Tibial artery (tissue), 4 donors: Measurements from ENCODE around the gene FGF13.

Source experiments
- DNase-seq, 2 donors: peaks; one replicate each; pipeline ENCODE4 v3.0.0-alpha.2; 2019
- H3K27ac ChIP-seq, 2 donors: fragments of 200-600 bp; sonication (generic) in 1 of 2; 1 replicate in 1 of 2; 2 replicates in 1 of 2; pipeline ENCODE4 v1.5.1; 2018 to 2019; ENCODE audit warnings: mild to moderate bottlenecking in 1 of 2
- H3K27me3 ChIP-seq, 2 donors: fragments of 200-600 bp; sonication (generic) in 1 of 2; one replicate each; pipeline versions ENCODE4 v1.5.1 to v1.6.0; 2016 to 2019
- H3K36me3 ChIP-seq, 3 donors: fragments of 200-600 bp; sonication (generic) in 2 of 3; one replicate each; pipeline ENCODE4 v1.5.1; 2016 to 2019; ENCODE audit warnings: mild to moderate bottlenecking in 2 of 3
- H3K4me1 ChIP-seq, 4 donors: fragments of 200-600 bp; sonication (generic) in 2 of 4; 1 replicate in 3 of 4; 2 replicates in 1 of 4; pipeline ENCODE4 v1.5.1; 2016 to 2019
- H3K4me3 ChIP-seq, 2 donors: fragments of 200-600 bp; sonication (generic) in 1 of 2; 1 replicate in 1 of 2; 2 replicates in 1 of 2; pipeline ENCODE4 v1.5.1; 2018 to 2019; ENCODE audit warnings: mild to moderate bottlenecking in 2 of 2
- H3K9me3 ChIP-seq, 3 donors: fragments of 200-600 bp; sonication (generic) in 1 of 3; one replicate each; pipeline ENCODE4 v1.5.1; 2016 to 2019
- intact Hi-C: fragments of 100-400 bp; cut with DNase I; formaldehyde crosslinking; loops from one replicate; pipeline ENCODE4 v1.15.0; 2023; ENCODE audit warnings: low total_unique reads
- TF ChIP-seq, protein P1 (sequence below), 2 experiments: fragments of 200-600 bp in 1 of 2; fragments of 450-650 bp in 1 of 2; IDR thresholded peaks; one replicate each; pipeline ENCODE4 v1.5.1; 2017 to 2019; ENCODE audit warnings: antibody characterized with exemption in 2 of 2, mild to moderate bottlenecking in 1 of 2, moderate library complexity in 1 of 2

The FGF13 gene

DNA sequence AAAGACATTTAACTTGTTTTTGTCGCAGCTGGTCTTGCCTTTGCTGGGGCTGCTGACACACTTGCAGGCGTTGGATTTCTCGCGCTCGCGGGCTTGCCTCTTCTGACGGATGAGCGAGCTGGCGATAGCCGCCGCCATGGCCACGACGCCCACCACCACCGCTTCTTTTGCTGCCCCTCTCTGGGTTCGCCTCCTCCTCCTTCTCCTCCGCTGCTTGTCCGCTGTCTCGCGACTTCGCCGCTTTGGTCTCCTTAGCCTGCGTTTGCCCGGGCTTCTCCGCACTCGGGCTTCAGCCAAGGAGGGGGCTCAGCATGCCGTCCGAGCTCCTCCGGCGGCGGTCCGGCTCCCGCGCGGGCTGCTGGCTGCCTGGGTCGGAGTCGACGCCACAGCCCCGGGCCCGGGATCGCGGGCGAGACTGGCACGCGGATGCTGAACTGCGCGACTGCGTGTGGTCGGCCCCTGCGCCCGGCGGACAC is 613 bp downstream of the FGF13 start:
- Histone ChIP-seq H3K4me3 (peak overlapping the region; percentile 60 to 75), H3K27me3 (no peaks in the 10 kb centered on the region), H3K27ac (peak overlapping the region; percentile 67 to 85), H3K9me3 (no peaks in the 10 kb centered on the region), H3K36me3 (no peaks in the 10 kb centered on the region), H3K4me1 (peaks cover 0 to 35% (median 0%) of the 10 kb centered on the region in 4 donors)
- intact Hi-C loops, result no loop called here
- no peak for DNase-seq
- TF ChIP-seq, protein P1, sequence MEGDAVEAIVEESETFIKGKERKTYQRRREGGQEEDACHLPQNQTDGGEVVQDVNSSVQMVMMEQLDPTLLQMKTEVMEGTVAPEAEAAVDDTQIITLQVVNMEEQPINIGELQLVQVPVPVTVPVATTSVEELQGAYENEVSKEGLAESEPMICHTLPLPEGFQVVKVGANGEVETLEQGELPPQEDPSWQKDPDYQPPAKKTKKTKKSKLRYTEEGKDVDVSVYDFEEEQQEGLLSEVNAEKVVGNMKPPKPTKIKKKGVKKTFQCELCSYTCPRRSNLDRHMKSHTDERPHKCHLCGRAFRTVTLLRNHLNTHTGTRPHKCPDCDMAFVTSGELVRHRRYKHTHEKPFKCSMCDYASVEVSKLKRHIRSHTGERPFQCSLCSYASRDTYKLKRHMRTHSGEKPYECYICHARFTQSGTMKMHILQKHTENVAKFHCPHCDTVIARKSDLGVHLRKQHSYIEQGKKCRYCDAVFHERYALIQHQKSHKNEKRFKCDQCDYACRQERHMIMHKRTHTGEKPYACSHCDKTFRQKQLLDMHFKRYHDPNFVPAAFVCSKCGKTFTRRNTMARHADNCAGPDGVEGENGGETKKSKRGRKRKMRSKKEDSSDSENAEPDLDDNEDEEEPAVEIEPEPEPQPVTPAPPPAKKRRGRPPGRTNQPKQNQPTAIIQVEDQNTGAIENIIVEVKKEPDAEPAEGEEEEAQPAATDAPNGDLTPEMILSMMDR (IDR thresholded peaks at IDR 0.05), result no peak

DNA sequence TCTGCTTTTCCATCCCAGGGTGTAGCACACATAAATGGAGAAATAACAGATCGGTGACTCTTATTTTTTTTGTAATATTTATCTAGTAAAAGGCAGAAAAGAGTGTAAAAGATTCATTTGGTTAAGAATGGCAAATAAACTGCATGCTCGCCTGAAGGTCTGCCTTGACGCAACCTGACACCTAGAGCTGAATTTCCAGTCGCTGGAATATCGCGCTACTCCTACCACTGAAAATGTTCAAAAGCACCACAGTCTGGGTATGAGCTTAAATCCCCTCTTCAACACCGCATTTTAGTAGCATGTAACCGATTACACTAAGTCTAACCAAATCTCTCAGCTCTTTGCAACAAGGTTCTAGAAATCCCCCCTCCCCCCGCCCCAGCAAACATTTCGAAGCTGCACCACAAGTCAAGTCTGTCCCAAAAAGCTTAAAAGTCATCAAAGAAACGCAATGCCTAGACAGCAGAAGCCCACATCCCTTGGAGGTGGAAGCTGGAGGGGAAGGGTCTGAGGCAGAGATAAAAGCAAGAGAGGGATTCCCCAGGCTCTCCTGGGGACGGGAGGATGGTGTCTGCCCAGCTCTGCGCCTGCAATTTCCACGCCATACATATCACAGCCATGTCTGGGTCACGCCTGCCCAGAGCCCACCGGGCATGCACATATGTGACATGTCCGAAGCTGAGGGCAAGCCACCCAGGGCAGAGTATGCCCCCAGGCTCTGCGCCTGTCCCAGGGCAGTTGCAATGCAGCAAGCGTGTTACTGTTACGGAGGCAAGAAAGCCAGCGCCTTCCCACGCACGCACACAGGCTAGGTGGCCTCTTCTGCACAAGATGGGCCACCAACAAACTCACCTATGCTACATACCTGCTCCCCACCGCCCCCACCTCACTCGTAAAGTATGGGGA is 1.4 kb downstream of the FGF13 start:
- intact Hi-C loops, result no loop called here
- H3K9me3 ChIP-seq, result no peaks in the 10 kb centered on the region
- H3K27me3 ChIP-seq, result no peaks in the 10 kb centered on the region
- TF ChIP-seq, protein P1 (IDR thresholded peaks at IDR 0.05), result no peak
- no peaks in the 10 kb centered on the region for H3K36me3 ChIP-seq
- no peak for DNase-seq
- peak overlapping the region; percentile 60 to 75 for H3K4me3 ChIP-seq
- peaks cover 0 to 28% (median 0%) of the 10 kb centered on the region in 4 donors for H3K4me1 ChIP-seq
- peak overlapping the region; percentile 67 to 85 for H3K27ac ChIP-seq

DNA sequence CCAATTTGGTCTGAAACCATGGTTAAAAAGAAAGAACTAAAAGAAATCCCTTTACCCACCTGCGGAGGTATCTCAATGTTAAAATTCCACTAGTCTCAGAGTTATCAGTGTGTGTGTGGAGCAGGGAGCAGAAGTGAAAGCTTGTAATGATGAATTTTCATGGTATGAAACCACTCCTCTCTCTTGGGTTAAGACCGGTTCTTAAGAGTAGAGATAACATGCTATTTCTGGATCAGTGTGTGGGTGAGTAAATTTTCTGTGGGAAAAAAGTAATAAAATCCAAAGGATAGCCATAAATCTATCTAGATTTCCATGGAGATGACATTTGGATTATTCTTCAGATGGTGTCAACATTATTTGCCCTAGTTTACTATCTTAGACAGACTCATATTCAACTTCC is 3.2 kb downstream of the FGF13 start:
- no peaks in the 10 kb centered on the region for H3K9me3 ChIP-seq
- H3K27ac ChIP-seq, result no peak overlapping the region
- TF ChIP-seq, protein P1 (IDR thresholded peaks at IDR 0.05), result no peak
- H3K4me1 ChIP-seq, result peaks cover 0 to 17% (median 0%) of the 10 kb centered on the region in 4 donors
- intact Hi-C loops, result no loop called here
- no peak overlapping the region for H3K4me3 ChIP-seq
- H3K27me3 ChIP-seq, result no peaks in the 10 kb centered on the region
- H3K36me3 ChIP-seq, result no peaks in the 10 kb centered on the region
- DNase-seq, result no peak

DNA sequence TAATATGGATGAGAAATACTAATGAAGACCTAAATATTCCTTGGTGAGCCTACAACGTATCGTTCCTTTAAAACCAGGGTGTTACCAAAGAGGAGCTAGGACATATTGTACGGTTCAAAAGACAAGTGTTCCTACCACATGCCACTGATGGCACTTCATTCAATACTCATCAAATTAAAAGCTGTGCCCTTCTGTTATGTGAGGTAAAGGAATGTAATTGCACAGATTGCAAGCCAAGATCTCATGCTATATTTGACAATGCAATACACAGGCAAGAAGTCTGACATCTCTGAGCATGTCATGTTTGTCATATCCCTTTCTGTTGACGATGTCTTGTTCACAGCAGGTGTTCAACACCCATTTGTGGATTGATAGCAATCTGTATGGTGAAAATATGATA is 6.9 kb downstream of the FGF13 start:
- DNase-seq, result no peak
- TF ChIP-seq, protein P1 (IDR thresholded peaks at IDR 0.05), result no peak
- Histone ChIP-seq H3K9me3 (no peaks in the 10 kb centered on the region), H3K27ac (no peak overlapping the region), H3K27me3 (no peaks in the 10 kb centered on the region), H3K36me3 (no peaks in the 10 kb centered on the region), H3K4me3 (no peak overlapping the region), H3K4me1 (peaks cover 0 to 7% (median 0%) of the 10 kb centered on the region in 4 donors)
- intact Hi-C loops, result no loop called here

DNA sequence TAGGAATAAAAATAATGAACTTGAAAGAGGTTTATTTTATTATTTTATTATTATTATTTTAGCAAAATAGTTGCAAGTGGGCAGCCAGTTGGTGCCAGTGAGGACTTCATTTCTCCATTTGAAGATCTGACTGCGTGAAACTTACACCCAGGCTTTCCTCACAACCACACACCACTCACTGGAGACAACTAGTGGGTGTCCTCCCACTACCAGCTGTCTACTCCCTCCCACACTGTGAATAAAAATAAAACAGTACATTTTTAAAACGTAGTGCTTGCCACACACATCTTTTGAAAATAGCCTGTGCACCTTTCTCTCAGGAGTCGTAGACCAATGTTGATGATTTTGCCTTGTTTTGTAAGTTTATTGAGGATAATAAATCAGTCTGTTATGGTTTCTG is 7.4 kb downstream of the FGF13 start:
- TF ChIP-seq, protein P1 (IDR thresholded peaks at IDR 0.05), result no peak

More for the DNA sequence above, 7.4 kb downstream of the FGF13 start:
- no peak overlapping the region for H3K4me3 ChIP-seq
- no peak for DNase-seq
- intact Hi-C loops, result no loop called here
- no peaks in the 10 kb centered on the region for H3K36me3 ChIP-seq
- H3K9me3 ChIP-seq, result no peaks in the 10 kb centered on the region
- H3K27ac ChIP-seq, result no peak overlapping the region
- H3K27me3 ChIP-seq, result no peaks in the 10 kb centered on the region
- peaks cover 0 to 7% (median 0%) of the 10 kb centered on the region in 4 donors for H3K4me1 ChIP-seq
